Activated gamma-delta T cell (primary cell): Measurements from ENCODE around the gene UNKL.
"Not testable (repeated sequence)": the region's sequence is repeated elsewhere in the genome, so short reads cannot be mapped to it uniquely, and the experiment has no call there.

ENCODE experiments used
- DNase-seq: peaks from one replicate; lab custom pipeline; 2025; lab: John Stamatoyannopoulos, UW

The UNKL gene

GRCh38 chr16:1445518-1446203 lies 31.2 kb upstream of the UNKL start:
- DNase-seq, result no peak

- DNase-seq, result no peak
Observed at GRCh38 chr16:1444730-1445517, 30.4 kb upstream of the UNKL start.

DNA sequence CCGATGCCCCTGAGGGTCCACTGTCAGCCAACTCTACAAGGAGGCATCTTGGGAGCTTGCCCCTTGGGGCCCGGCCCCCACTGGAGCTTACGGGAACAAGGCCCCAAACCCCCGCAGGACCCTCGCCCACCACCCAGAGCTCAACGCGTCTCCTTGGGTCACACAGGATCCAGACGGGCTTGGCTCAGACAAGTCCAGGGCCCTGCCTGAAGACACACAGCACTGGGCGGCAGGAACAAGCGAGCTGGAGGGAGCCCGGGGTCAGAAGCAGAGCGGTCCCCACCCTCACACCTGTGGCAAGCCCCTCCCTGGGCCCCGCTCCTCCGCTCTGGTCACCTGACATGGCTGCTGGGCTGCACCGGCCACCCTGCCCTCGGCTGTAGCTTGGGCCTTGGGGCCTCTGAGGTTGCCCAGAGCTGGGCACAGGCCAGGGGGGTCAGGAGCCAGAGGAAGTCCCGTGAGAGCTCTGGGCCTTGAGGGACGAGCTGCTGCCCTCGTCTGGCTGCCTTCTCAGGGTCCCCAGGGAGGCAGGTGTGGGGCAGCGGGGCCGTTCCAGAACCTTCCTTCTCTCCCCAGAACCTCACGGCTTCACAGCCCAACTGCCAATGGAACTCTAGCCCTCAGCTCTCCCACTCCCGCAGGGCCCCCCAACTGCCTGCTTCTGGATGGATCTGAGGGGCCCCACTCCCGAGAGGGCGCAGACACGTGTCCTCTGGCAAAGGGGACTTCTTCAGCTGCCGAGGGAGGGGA lies 29.7 kb upstream of the UNKL start, which contains the start of gene CCDC154:
TSS of gene CCDC154 (minus strand) at position 577 of the 750 bp plus-strand sequence. CDS start at position 343, 234 bp downstream.
- DNase-seq, result no peak

DNA sequence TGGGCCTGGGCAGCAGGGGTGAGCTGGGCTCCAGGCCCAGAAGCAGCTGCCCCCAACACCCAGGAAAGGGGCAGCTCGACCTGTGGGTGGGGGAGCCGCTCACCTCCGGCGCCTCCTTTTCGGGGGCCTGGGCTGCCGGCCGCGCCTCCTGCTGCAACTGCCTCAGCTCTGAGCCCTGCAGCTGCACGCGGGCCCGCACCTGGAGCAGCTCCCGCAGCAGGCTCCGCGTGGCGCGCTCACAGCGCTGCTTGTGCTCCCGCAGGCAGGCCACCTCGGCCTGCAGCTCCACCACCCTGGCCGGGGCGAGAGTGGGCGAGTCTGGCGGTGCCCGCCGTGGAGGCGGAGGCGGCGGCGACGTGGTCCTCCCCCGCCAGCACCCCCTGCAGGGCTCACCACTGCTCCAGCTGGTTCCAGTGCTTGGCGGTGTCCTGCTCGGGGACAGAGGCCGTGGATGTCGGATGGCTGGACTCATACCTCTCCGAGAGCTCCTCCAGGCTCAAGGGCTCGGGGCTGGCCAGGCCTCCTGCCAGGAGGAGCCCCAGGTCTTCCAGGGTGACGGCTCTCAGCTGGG lies 29.0 kb upstream of the UNKL start:
- DNase-seq, result no peak

- no peak for DNase-seq
Observed at GRCh38 chr16:1442697-1443096, 28.2 kb upstream of the UNKL start.

GRCh38 chr16:1441391-1441829 lies 26.9 kb upstream of the UNKL start:
- DNase-seq, result no peak

- DNase-seq, result not testable (repeated sequence)
Observed at GRCh38 chr16:1439699-1440074, 25.2 kb upstream of the UNKL start.

DNA sequence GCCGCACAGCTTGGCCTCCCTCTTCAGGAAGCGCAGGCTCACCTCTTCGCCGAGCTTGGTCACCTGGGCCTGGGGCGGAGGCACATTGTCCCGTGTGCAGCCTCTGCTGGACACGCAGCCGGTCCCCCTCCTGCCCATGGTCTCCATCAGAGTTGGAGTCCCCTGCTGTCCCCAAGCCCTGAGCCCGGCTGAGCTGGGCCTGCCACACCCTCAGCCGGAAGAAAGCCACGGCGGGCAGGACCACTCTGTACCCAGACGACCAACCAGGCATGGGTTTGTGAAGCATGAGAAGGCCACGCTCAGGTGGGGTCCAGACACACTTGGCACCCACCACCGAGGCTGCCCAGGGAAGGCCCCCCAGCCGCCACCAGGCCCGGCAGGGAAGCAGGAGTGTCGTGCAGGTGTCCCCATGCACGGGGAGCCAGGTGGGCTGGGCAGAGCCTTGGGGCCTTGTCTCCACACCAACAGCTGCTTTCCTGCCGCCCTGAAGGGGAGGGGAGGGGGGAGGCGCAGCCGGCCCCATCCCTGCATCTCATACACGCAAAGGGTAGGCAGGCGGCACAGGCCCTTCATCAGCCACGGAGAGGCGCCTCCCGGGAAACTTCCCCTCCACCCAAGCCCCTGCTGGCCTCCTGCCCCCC lies 24.7 kb upstream of the UNKL start:
- no peak for DNase-seq

DNA sequence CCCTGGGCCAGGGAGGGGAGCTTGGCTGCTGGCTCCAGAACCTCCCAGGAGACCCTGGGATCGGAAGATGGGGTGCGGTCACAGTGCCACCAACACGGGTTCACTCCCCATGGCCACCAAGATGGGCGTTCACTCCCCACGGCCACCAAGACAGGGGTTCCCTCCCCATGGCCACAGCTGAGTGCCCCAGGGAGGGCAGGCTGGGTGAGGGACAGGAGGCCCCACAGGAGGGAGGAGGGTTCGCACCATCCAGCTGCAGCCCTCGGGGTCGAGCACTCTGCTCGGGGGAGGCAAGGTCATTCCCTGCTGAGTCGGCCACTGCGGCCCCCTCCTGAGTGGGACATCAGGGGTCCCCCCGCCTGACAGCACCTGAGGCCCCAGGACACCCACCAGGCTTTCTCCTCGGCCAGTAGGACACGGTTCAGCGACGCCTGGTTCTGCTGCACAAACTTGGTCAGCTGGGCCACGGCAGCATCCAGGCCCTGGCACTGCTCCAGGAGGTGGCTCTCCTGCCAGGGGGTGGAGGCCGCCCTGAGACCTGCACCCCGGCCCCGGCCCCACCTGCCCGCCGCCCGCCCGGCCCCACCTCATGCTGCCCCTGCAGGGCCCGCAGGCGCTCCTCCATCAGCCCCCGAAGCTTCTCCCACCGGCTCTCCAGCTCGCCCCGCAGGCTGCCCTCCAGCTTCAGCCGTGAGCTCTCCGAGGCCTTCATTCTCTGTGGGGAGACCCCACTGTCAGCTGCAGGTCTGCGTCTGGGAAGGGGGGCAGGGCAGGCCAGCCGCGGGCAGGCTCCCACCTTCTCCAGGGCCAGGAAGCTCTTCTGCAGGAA lies 23.9 kb upstream of the UNKL start:
- DNase-seq, result no peak

DNA sequence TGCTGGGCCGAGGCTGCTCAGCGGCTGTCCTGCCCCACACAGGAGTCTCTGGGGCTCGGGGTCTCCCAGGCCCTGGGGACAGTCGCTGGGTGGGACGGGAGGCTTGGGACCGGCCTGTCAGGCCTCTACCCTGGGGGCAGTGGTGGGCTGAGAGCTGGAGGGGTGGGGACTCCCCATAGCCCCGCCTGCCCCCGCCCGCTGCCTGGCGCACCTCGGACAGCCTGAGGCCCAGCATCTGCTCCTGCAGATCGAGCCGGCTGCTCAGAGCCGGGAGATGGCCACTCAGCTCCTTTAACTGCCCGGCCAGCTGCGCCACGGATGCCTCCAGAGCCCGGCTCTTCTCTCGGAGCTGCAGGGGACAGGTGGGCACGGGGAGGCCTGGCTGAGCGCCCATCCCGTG lies 23.1 kb upstream of the UNKL start:
- no peak for DNase-seq

GRCh38 chr16:1436731-1437355 lies 22.3 kb upstream of the UNKL start:
- DNase-seq, result no peak

- no peak for DNase-seq
Observed at GRCh38 chr16:1435921-1436697, 21.6 kb upstream of the UNKL start.

GRCh38 chr16:1434644-1435592 lies 20.4 kb upstream of the UNKL start:
- no peak for DNase-seq

DNA sequence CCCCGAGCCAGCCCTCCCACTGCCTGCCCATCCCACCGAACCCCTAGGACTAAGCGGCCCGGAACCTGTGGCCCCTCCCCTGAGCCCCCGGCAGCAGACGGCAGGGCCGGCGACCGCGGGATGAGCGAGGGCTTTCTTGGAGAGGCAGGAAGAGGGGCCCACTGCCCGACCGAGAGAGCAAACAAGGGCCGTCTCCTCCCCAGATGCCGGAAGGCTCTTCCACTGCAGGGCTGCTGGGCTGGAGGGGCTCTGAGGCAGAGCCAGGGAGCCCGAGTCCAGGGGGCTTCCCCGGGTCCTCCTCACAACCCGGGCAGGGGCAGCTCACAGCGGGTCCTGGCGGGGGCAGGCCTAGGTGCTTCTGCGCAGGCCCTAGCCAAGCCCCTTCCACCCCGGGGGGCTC lies 19.3 kb upstream of the UNKL start:
- DNase-seq, result no peak

GRCh38 chr16:1433263-1433560 lies 18.7 kb upstream of the UNKL start:
- no peak for DNase-seq

DNA sequence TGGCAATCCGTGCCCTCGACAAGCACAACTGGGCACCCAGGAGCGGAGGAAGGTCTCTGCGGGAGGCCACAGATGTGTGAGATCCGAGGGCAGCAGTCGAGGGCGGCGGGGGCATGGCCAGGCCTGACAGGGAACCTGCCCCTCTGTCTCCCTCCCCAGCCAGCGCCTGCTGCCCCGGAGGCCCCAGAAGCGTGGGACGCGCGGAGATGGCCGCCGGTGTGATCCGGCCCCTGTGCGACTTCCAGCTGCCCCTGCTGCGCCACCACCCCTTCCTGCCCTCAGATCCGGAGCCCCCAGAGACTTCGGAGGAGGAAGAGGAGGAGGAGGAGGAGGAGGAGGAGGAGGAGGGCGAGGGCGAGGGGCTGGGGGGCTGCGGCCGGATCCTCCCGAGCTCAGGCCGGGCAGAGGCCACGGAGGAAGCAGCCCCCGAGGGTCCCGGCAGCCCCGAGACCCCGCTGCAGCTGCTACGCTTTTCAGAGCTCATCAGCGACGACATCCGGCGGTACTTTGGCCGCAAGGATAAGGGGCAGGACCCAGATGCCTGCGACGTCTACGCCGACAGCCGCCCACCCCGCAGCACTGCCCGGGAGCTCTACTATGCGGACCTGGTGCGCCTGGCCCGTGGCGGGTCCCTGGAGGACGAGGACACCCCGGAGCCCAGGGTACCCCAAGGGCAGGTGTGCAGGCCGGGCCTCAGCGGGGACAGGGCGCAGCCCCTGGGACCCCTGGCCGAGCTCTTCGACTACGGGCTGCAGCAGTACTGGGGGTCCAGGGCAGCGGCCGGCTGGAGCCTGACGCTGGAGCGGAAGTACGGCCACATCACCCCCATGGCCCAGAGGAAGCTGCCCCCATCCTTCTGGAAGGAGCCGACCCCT lies 18.1 kb upstream of the UNKL start:
- DNase-seq, result no peak

DNA sequence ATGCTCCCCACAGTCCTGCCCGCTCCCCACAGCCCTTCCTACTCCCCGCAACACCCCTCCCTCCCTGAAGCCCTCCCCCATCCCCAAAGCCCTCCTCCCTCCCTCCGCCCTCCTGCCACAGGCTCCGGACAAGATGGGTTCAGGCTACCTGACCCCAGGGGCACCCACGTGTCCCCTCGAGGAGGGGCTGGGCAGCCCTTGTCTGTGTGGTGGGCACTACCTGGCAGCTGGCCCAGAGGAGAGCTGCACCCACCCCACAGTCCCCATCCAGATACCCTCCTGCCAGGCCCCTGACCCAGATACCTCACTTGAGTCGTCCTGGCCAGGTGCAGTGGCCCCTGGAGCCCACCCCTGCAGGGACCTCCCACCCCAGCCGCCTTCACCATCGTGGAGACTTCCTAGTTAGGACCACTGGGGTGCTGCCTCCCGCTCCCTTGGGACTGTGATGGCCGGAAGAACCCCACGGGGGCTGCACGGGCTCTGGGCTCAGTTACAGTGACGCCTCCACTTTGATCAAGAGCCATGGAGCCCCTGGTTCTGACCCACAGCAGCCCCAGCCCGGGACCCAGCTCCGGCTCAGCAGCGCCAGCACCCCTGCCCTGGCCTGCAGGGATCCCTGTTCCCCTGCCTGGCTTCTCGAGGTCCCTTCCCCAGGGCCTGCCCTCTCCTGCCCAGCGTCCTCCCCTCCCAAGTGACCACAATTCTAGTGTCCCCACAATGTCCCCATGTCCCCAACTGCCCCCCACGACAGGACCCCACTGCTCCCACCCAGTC lies 17.2 kb upstream of the UNKL start:
- DNase-seq, result no peak
